IPS DF 6.9 (cell line): ENCODE measurements around the gene PXT1.

Source experiments
- DNase-seq: peaks from one replicate; pipeline ENCODE4 v3.0.0-alpha.2; 2013; ENCODE audit warnings: low read depth, low spot score
- H3K27ac ChIP-seq: one replicate; pipeline ENCODE4 v1.5.1; 2013; ENCODE audit warnings: low read length, control low read depth
- H3K27me3 ChIP-seq: 2 replicates; pipeline ENCODE4 v1.6.1; 2013; ENCODE audit warnings: mild to moderate bottlenecking, low read length; ENCODE audit not compliant: control insufficient read depth, insufficient read depth
- H3K36me3 ChIP-seq: 2 replicates; pipeline ENCODE4 v1.6.1; 2013; ENCODE audit warnings: low read length; ENCODE audit not compliant: control insufficient read depth, insufficient read depth
- H3K4me1 ChIP-seq: 2 replicates; pipeline ENCODE4 v1.6.1; 2013; ENCODE audit warnings: low read length; ENCODE audit not compliant: control insufficient read depth, insufficient read depth
- H3K4me3 ChIP-seq: 2 replicates; pipeline ENCODE4 v1.5.1; 2013; ENCODE audit warnings: mild to moderate bottlenecking, low read length
- H3K9me3 ChIP-seq: 2 replicates; pipeline ENCODE4 v1.6.1; 2013; ENCODE audit warnings: low read length, inconsistent platforms; ENCODE audit not compliant: control insufficient read depth, insufficient read depth
- WGBS: extraction: QIAGEN DNeasy Blood & Tissue Kit; methylation state at CpG from one replicate; pipeline ENCODE4 v1.1.7; 2013; ENCODE audit warnings: mixed read lengths, missing lambda C conversion rate; ENCODE audit not compliant: insufficient read length, insufficient coverage; 5-methylcytosine and 5-hydroxymethylcytosine counted together

PXT1 gene

DNA sequence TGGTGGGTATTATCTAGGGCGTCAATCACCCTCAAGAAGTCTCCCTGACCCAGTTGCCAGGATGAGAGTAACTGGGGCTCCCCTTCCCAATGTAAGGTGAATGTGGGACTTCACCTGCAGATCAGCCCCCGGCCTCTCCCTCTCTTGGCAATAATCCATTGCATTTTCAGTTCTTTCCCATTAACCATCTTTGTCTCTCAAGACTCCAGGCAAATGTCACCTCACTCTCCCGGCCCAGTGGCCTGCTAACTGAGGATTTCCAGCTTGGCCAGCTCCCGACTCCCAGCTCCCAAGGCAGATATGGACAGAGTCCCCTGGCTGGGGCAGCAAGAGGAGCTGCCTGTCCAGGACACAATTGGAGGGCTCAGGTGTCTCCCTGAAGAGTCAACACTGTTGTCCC lies 62.5 kb downstream of the PXT1 start:
- no peaks in the 10 kb centered on the region for H3K9me3 ChIP-seq
- no peaks in the 10 kb centered on the region for H3K27me3 ChIP-seq
- H3K36me3 ChIP-seq = no peaks in the 10 kb centered on the region
- no peak overlapping the region for H3K4me3 ChIP-seq
- no peak overlapping the region for H3K27ac ChIP-seq
- no peaks in the 10 kb centered on the region for H3K4me1 ChIP-seq
- WGBS = no CpG with 5 or more reads among the region's 4 CpGs
- no peak for DNase-seq

DNA sequence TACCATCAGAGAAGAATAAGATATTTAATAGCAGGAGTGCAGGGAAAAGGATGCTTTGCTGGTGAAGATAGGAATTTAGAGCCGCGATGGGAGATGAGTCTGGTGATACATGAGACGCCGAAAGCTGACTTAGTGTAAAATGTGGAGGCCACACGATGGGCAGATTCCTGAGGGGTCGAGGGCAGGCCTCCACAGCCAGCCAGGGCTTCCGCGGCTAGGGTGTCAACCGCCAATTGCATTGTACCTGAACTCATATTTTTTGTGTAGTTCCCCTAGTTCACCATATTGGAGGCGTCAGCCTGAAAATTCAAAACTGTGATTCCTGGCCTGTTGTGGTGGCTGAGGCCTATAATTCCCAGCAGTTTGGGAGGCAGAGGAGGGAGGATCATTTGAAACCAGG lies 63.7 kb downstream of the PXT1 start:
- no peaks in the 10 kb centered on the region for H3K4me1 ChIP-seq
- no peaks in the 10 kb centered on the region for H3K36me3 ChIP-seq
- H3K4me3 ChIP-seq = no peak overlapping the region
- H3K9me3 ChIP-seq = no peaks in the 10 kb centered on the region
- no CpG with 5 or more reads among the region's 10 CpGs for WGBS
- H3K27me3 ChIP-seq = no peaks in the 10 kb centered on the region
- no peak overlapping the region for H3K27ac ChIP-seq
- no peak for DNase-seq

DNA sequence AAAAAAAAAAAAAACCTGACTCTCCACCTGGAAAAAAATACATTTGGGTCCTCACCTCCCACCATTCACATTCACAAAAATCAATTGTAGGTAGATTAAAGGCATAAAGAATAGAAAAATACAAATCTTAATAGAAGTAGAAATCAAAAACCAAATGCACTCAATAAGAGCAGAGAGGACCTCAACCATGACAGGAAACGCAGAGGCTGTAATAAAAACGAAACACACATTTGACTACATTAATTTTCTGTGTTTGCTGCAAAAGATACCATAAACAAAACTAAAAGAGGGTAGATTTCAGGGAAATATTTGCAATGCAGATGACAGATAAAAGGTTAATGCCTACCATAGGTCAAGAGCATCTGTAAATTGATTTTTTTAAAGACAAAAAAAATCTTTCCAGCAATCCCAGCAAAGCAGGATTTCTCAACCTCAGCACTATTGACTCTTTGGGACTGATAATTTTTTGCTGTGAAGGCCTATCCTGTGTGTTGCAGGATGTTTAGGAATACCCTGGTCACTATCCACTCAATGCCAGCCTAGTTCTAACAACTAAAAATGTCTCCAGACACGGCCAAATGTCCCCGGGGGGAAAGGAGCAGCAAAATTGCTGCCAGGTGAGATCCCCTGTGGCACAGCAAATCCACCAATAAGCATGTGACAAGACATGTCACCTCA lies 64.3 kb downstream of the PXT1 start:
- H3K36me3 ChIP-seq = no peaks in the 10 kb centered on the region
- DNase-seq = no peak
- no peak overlapping the region for H3K4me3 ChIP-seq
- no peaks in the 10 kb centered on the region for H3K9me3 ChIP-seq
- no peak overlapping the region for H3K27ac ChIP-seq
- H3K4me1 ChIP-seq = no peaks in the 10 kb centered on the region
- no CpG with 5 or more reads among the region's 4 CpGs for WGBS
- no peaks in the 10 kb centered on the region for H3K27me3 ChIP-seq

DNA sequence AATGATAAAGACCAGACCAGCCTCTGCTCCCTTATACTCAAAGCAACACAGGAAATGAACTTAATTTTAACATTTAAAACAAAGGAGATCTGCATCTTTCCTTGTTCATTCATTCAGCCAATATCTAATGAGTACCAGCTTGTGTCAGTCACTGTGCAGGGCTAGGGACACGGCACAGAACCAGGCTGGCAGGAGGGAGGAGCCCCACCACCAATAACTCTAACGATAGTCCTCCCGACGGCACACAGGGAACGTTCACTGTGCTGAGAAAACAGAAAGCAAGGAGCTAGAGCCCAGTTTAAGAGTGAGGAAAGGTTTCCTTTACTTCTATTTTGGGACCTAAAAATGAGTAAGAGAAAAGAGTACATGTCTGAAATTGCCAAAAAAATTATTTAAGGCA lies 65.1 kb downstream of the PXT1 start:
- Histone ChIP-seq H3K9me3 (no peaks in the 10 kb centered on the region), H3K4me3 (no peak overlapping the region), H3K27me3 (no peaks in the 10 kb centered on the region), H3K36me3 (no peaks in the 10 kb centered on the region), H3K4me1 (no peaks in the 10 kb centered on the region), H3K27ac (no peak overlapping the region)
- WGBS = no CpG with 5 or more reads among the region's 5 CpGs
- DNase-seq = no peak

DNA sequence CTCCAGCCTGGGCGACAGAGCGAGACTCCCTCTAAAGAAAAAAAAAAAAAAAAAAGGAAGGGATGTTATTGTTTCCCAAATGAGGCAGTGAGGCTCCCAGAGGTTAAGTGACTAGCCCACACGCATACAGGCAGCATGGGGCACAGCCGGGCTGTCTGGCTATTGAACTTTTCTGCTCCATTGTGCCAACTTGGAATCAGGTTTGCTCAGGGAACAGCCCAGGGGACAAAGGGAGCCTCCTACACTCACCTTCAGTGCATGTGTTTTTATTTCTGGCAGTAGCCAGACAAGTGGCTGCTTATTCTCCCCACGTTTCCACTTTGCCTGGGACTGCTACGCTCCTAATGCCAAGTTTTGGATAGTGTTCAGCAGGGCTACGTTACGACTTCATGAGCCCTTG lies 65.9 kb downstream of the PXT1 start:
- Histone ChIP-seq H3K27ac (no peak overlapping the region), H3K4me3 (no peak overlapping the region), H3K27me3 (no peaks in the 10 kb centered on the region), H3K9me3 (no peaks in the 10 kb centered on the region), H3K36me3 (no peaks in the 10 kb centered on the region), H3K4me1 (no peaks in the 10 kb centered on the region)
- DNase-seq = no peak
- WGBS = no CpG with 5 or more reads among the region's 8 CpGs

DNA sequence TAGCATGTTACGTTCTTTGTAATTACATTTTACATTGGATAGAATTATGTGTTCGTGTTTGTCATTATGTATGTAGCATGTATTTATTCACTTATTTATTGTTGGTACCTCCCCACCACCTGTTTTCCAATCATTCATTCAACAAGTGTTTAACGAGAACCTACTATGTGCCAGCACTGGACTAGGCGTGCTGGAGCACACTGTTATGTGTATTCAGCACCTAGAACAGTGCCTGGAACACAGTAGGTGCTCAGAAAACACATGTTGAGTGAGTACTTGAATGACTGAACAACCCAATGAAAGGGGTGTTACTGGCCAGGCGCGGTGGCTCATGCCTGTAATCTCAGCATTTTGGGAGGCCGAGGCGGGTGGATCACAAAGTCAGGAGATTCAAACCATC lies 66.5 kb downstream of the PXT1 start:
- H3K27ac ChIP-seq = no peak overlapping the region
- no peak overlapping the region for H3K4me3 ChIP-seq
- H3K36me3 ChIP-seq = no peaks in the 10 kb centered on the region
- H3K27me3 ChIP-seq = no peaks in the 10 kb centered on the region
- DNase-seq = no peak
- no CpG with 5 or more reads among the region's 8 CpGs for WGBS
- no peaks in the 10 kb centered on the region for H3K9me3 ChIP-seq
- no peaks in the 10 kb centered on the region for H3K4me1 ChIP-seq

DNA sequence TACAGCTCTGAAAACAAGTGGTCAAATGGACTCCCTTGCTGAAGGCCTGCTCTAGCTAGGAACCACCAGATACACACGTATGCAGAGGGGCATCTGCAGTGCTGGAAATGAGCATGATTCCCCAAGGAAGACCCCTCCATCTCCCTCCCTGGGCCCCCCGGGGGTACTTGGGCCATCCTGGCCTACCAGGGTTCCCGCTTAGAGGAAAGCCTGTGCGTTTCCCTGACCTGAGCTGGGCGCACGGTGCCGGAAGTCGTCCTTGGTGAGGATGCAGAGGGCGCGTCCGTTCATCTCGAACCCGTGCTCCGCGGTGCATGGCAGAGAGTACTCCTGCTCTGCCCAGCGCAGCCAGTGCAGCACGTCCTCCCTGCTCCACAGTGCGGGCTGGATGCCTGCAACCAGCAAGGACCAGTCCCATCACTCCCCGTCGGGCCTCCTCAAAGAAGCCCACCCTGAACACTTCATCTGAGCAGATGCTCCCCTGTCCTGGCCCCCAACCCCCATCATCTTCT lies 67.0 kb downstream of the PXT1 start:
- Histone ChIP-seq H3K4me3 (no peak overlapping the region), H3K4me1 (no peaks in the 10 kb centered on the region), H3K27me3 (no peaks in the 10 kb centered on the region), H3K36me3 (no peaks in the 10 kb centered on the region), H3K9me3 (no peaks in the 10 kb centered on the region), H3K27ac (no peak overlapping the region)
- no CpG with 5 or more reads among the region's 20 CpGs for WGBS
- no peak for DNase-seq

DNA sequence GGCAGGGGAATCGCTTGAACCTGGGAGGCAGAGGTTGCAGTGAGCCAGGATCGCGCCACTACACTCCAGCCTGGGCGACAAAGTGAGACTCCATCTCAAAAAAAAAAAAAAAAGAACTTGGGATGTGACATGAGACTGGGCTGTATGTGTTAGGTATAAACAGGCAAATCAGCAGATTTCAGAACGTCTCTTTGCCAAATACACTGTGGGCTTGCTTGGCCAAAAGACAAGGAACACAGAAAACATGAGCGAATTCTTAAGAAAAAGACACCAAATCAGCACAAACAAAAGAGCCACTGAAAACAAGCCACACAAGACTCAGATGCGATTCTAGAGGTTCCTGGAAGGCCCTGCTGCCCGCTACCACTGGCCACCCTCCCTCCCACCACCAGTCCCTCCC lies 67.7 kb downstream of the PXT1 start:
- DNase-seq = no peak
- Histone ChIP-seq H3K27me3 (no peaks in the 10 kb centered on the region), H3K36me3 (no peaks in the 10 kb centered on the region), H3K4me1 (no peaks in the 10 kb centered on the region), H3K27ac (no peak overlapping the region), H3K4me3 (no peak overlapping the region), H3K9me3 (no peaks in the 10 kb centered on the region)
- no CpG with 5 or more reads among the region's 8 CpGs for whole genome bisulfite sequencing

DNA sequence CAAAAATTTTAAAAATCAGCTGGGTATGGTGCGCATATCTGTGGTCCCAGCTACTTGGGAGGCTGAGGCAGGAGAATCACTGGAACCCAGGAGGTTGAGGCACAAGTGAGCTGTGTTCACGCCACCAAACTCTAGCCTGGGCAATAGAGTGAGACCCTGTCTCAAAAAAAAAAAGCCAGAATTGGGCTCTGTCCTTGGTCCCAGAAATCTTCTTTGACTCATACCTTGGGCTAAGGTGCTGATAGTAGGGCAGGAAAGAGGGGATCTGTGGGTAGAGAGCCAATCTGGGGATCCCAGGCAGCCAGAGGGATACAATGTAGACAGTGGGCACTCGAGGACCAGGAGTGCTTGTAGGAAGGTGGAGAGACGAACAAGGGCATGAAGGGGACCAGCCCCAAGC lies 68.5 kb downstream of the PXT1 start:
- H3K27me3 ChIP-seq = no peaks in the 10 kb centered on the region
- no peaks in the 10 kb centered on the region for H3K36me3 ChIP-seq
- H3K4me3 ChIP-seq = no peak overlapping the region
- no peak for DNase-seq
- WGBS = no CpG with 5 or more reads among the region's 4 CpGs
- H3K4me1 ChIP-seq = no peaks in the 10 kb centered on the region
- no peaks in the 10 kb centered on the region for H3K9me3 ChIP-seq
- no peak overlapping the region for H3K27ac ChIP-seq

DNA sequence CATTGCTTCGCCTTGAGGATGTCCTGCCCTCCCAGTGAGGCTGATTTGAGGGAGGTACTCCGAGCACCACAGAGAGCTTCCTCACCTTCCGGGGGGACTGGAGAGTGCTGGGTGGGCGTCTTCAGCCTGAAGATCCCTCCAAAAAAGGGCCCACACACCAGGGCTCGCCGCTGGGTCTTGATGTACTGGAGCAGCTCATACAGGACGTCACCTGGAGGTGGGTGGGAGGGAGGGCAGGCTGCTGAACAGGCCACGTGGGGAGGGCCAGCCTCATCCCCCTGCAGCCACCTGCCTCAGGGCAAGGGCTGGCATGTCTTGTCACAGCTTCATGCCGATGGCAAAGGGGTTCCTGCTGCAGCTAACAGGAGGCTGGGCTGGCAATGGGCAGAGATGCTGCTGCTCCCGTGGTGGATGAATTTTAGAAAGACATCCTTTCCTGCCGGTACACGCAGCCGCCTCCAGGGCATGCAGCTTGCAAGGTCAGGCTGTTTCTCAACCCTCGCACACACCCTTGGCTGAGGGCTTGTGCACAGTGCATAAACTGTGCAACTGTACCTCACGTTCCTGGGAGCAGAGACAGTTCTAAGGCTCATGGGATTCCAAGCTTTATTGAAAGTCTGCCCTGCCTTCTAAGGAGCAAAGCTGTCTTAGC lies 69.2 kb downstream of the PXT1 start:
- H3K27me3 ChIP-seq = no peaks in the 10 kb centered on the region
- no peak overlapping the region for H3K27ac ChIP-seq
- no CpG with 5 or more reads among the region's 15 CpGs for WGBS
- no peaks in the 10 kb centered on the region for H3K36me3 ChIP-seq
- H3K9me3 ChIP-seq = no peaks in the 10 kb centered on the region
- H3K4me3 ChIP-seq = no peak overlapping the region
- no peak for DNase-seq
- H3K4me1 ChIP-seq = no peaks in the 10 kb centered on the region

DNA sequence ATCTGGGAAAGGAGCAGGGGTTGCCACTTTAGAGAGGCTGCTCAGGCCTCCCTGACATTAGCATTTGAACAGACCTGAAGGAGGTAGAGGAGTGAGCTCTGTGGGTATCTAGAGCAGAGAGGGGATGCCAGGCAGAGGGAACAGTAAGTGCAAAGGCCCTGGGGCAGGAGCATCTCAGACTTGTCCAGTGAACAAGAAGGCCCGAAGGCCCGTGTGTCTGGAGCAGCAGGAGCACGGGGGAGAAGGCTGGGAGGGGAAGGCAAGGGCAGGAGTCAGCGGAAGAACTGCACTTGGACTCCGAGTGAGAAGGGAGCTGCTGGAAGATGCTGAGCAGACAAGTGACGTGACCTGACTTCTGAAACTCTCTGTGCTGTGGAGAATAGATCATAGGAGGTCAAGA lies 70.6 kb downstream of the PXT1 start:
- Histone ChIP-seq H3K4me1 (no peaks in the 10 kb centered on the region), H3K9me3 (no peaks in the 10 kb centered on the region), H3K27me3 (no peaks in the 10 kb centered on the region), H3K36me3 (no peaks in the 10 kb centered on the region), H3K27ac (no peak overlapping the region), H3K4me3 (no peak overlapping the region)
- DNase-seq = no peak
- no CpG with 5 or more reads among the region's 6 CpGs for WGBS
